GM12801 (cell line): ENCODE measurements around the gene HRH4.

Experiments used
- CTCF ChIP-seq: IDR thresholded peaks from one replicate; pipeline ENCODE4 v1.5.1; 2011; ENCODE audit warnings: control low read depth; ENCODE audit not compliant: insufficient read length; ENCODE audit errors: extremely low read depth

The HRH4 gene

GRCh38 chr18:24494586-24494985 lies 34.1 kb downstream of the HRH4 start:
- no peak for TF ChIP-seq CTCF

GRCh38 chr18:24497031-24497754 lies 36.8 kb downstream of the HRH4 start:
- TF ChIP-seq CTCF = no peak

- TF ChIP-seq CTCF = no peak
These were observed 39.4 kb downstream of the HRH4 start for GRCh38 chr18:24499814-24500213.

- TF ChIP-seq CTCF = no peak
These were observed 39.8 kb downstream of the HRH4 start for GRCh38 chr18:24500217-24500616.

- TF ChIP-seq CTCF = no peak
These were observed 40.3 kb downstream of the HRH4 start for GRCh38 chr18:24500766-24501165.

- no peak for TF ChIP-seq CTCF
These were observed 42.5 kb downstream of the HRH4 start for GRCh38 chr18:24502667-24503523.

- no peak for TF ChIP-seq CTCF
These were observed 44.0 kb downstream of the HRH4 start for GRCh38 chr18:24504401-24504800.
